ENCODE results near the gene CSTA. TPM values are rescaled to one million over a fixed set of nuclear protein-coding genes. Genes with fewer than 3 reads are reported as not detected.

Gene CSTA
- total RNA-seq, 1 experiment from 2014 or later, result 0.34 TPM

DNA sequence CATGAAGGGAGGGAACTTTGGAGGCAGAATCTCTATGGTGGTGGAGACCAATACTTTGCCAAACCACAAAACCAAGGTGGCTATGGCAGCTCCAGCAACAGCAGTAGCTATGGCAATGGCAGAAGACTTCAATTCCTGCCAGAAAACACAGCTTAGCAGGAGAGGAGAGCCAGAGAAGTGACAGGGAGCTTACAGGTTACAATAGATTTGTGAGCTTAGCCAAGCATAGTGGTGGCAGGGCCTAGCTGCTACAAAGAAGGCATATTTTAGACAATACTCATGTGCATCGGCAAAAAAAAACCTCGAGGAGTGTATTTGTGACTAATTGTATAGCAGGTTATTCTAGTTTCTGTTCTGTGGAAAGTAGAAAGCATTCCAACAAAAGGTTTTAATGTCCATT, 6.4 kb upstream of the CSTA start:
- no peak for DNase-seq (ENCODE audit: low read depth)

DNA sequence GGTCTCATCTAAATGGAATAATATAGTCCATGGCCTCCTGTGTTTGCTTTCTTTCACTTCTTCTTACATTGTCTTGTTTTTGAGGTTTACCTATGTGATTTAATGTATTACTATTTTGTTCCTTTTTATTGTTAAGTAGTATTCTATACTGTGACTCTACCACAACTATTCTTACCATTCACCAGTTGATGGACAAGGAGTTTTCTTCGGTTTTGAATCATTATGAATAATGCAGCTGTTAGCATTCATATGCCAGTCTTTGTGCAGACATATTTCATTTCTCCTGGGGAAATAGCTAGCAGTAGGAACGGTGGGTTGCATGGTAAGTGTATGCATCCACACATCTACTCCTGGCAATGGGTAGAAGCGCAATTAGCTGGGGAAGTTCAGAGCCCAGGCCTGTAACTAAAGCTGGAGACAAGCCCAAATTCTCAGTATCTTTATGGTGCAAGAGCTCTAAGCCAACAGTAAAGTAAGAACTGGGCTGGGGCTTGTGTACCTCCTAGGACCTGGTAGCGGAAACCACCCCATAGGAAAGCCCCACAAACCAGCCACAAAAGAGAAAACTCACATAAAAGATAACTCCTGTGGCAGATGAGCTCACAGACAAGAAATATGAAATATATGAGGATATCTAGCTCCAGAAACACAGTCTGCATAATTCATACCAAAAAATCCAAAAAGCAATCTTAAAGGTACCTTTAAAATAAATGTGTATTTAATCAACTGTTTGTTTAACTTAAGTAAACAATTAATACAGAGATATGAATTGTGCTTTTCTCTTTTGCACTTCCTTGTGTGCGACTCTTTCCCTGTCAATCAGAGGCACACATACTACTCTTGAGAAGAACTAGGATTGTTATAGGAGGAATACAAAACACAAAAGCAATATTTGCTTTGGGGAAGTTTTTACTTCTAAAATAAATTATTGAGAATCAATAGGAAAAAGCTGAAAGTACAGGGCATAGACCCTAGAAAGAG, 2.7 kb upstream of the CSTA start:
- no peak for DNase-seq (ENCODE audit: low read depth)

DNA sequence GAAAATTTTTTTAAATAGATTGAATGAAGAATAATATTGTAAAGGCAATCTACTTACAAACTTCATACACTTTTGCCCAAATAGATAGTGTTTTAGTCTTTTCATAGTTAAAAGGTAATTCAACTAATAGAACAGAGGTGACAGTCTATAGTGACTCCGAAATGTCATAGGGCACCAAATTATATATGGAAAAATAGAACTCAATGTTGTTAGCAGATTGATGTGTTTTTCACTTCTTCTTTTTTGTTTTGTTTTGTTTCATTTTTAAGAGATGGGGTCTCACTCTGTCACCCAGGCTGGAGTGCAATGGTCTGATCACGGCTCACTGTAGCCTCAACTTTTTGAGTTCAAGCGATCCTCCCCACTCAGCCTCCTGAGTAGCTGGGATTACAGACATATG, 721 bp downstream of the CSTA start:
- no peak for DNase-seq (ENCODE audit: low read depth)

DNA sequence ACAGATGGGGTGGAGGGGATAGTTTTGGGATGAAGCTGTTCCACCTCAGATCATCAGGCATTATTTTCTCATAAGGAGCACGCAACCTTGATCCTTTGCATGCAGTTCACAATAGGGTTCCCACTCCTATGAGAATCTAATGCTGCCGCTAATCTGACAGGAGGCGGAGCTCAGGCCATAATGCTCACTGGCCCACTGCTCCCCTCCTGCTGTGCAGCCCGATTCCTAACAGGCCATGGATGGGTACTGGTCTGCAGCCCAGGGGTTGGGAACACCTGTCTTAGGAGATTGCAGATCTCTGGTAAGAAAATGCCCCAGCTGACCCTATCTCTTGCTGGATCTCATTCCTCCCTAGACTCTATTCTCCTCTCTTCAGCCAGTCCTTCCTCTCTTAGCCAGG, 6.8 kb downstream of the CSTA start:
- DNase-seq (ENCODE audit: low read depth), result no peak

DNA sequence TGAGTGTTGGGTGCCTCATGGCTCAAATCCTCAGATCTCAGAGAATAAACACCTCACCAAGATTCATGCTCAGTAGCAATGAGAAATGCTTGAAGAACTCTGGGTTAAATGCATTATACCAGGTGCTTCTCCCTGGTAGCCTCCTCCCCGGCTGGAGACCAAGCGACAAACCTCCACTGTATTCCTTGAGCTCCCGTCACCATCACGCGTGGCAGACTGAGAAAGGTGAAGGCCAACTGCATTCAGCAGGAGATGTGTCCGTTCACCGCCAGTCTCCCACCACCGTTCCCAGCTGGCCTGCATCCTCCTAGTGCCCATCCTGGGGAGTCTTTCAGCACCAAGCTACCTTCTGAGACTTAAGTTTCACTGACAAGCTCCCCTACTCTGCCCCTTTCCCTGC, 7.5 kb downstream of the CSTA start:
- DNase-seq (ENCODE audit: low read depth), result no peak

DNA sequence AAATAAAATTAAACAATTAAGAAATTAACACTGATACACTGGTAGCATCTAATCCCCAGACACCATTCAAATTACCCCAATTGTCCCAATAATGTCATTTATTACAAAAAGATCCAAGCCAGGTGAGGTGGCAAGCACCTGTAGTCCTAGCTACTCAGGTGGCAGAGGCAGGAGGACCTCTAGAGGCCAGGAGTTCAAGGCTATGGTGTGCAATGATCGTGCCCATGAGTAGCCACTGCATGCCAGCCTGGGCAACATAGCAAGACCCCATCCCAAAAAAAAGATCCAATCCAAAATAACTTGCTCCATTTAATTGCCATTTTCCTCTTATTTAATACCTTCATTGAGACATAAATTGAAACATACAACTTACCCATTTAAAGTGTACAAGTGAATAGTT, 17.8 kb downstream of the CSTA start:
- no peak for DNase-seq (ENCODE audit: low read depth)

DNA sequence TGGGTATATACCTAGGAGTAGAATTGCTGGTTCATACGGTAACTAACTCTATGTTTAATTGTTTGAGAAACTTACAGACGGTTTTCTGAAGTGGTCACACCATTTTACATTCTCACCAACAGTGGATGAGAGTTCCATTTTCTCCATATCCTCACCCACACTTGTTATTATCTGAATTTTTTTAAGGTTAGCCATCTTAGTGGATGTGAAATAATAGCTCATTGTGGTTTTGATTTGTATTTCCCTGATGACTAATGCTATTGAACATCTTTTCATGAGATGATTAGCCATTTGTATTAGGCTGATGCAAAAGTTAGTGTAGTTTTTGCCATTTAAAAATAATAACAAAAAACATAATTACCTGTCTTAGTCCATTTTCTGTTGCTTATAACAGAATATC, 18.6 kb downstream of the CSTA start:
- peak; percentile 66 for DNase-seq (ENCODE audit: low read depth)

DNA sequence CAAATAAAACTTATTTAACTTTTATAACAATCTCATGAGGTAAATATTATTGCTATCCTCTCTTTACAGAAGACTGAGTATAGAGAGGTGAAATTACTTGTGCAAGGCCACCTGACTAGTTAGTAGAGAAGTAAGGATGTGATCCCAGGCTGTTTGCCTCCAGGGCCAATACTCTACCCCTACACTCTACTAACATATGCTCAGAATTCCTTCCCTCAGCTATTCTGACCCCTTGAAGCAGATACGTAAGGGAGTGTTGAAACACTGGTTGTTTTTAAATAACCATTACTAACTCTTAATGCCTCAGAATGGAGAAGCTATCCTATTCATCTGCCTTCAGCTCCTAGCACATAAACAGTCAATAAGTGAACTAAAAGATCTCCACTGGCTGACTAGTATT, 24.1 kb downstream of the CSTA start:
- DNase-seq (ENCODE audit: low read depth), result no peak

DNA sequence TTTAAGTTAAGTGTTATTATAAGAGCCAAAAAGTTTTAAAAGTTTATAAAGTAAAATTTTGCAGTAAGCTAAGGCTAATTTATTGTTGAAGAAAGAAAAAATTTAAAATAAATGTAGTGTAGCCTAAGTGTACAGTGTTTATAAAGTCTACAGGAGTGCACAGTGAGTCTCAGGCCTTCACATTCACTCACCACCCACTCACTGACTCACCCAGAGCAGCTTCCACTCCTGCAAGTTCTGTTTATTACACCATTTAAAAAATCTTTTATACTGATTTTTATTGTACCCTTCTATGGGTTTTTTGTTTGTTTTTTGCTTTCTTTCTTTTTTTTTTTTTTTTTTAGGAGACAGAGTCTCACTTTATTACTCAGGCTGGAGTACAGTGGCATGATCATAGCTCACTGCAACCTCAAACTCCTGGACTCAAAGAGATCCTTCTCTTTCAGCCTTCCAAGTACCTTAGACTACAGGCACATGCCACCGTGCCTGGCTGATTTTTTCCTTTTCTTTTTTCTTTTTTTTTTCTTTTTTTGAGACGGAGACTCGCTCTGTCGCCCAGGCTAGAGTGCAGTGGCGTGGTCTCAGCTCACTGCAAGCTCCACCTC, 25.9 kb downstream of the CSTA start:
- DNase-seq (ENCODE audit: low read depth), result no peak

DNA sequence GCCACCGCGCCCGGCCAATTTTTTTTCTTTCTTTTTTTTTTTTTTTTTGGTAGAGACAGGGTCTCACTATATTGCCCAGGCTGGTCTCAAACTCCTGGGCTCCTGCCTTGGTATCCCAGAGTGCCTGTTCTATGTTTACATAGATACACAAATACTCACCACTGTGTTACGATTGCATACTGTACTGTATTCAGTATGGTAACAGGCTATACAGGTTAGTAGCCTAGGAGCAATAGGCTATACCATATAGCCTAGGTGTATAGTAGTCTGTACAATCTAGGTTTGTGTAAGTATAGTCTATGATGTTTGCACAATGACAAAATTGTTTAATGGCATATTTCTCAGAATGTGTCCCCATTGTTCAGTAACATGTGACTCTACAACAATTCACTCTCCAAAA, 26.6 kb downstream of the CSTA start:
- DNase-seq (ENCODE audit: low read depth), result no peak

DNA sequence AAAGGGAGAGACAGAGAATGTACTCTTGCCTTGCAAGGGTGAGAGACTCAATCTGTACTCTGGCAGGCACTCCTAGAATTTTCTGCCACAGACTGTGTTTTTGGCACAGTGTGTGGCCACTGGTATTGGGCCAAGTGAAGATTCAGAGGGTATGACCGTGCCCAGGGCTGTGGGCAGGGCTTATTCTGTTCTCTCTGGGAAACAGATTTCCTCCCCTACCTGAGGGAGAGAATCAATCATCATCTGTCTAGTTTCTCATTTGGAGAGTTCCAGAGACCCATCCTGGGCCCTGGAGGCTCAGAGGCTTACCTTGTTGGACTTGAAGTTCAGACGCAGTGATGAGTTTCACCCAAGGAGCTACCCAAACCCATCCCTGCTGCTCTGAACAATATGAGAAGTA, 28.2 kb downstream of the CSTA start:
- no peak for DNase-seq (ENCODE audit: low read depth)

DNA sequence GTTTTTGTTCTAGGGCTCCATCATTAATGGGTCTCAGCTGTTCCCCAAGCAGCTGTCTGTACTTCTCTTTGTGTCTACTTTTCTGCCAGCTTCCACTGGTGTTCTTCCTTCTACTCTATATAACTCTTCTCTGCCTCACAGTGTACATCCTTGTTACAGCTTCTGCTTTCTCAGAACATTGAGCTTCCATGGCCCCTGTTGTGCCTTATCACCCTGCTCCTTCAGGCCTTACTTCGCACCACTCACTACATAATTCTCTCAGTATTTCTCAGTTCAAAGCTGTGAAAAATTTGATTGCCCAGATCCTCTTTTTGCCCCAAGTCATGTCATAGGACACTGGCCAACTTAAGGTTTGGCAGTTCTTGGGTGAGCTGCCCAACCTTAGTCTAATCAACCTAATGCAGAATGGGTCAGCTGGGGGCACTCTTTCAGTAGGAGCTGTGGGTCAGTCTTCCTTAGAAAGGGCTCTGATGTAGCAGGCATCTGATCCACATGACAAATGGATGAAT, 28.9 kb downstream of the CSTA start:
- no peak for DNase-seq (ENCODE audit: low read depth)

DNA sequence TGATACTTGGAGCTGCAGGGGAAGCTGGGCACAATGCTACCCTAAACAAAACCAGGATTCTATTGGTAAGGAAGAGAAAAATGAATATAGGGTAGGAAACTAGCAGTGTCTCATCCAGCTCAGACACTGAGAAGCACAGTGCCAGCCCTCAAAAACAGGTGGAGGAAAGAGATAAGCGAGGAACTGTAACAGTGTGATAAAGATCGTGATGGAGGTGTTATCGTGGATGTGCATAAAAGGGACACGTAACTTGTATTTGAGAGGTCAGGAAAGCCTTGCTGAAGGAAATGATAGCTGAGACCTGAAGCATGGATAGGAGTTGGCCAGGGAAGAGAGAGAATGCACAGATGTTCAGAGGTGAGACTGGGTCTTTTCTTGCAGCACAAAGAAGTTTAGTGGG, 30.6 kb downstream of the CSTA start:
- no peak for DNase-seq (ENCODE audit: low read depth)

DNA sequence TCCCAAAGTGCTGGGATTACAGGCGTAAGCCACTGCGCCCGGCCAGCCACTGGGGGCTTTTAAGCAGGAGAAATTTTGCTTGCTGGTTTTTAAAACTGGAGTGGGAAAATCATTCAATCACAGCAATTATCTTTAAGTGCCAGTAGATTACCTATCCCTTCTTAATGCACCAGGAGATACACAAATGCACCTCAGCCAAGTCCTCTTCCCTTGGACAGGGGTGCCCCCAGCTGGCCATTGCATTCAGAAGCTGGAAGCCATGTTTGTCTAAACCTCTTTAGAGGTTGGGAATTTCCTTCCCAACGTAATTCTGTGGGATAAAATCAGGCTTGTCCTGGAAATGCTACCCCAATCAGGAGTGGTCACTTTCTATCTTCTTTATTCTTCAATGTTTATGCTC, 31.4 kb downstream of the CSTA start:
- DNase-seq (ENCODE audit: low read depth), result peak; percentile 47

DNA sequence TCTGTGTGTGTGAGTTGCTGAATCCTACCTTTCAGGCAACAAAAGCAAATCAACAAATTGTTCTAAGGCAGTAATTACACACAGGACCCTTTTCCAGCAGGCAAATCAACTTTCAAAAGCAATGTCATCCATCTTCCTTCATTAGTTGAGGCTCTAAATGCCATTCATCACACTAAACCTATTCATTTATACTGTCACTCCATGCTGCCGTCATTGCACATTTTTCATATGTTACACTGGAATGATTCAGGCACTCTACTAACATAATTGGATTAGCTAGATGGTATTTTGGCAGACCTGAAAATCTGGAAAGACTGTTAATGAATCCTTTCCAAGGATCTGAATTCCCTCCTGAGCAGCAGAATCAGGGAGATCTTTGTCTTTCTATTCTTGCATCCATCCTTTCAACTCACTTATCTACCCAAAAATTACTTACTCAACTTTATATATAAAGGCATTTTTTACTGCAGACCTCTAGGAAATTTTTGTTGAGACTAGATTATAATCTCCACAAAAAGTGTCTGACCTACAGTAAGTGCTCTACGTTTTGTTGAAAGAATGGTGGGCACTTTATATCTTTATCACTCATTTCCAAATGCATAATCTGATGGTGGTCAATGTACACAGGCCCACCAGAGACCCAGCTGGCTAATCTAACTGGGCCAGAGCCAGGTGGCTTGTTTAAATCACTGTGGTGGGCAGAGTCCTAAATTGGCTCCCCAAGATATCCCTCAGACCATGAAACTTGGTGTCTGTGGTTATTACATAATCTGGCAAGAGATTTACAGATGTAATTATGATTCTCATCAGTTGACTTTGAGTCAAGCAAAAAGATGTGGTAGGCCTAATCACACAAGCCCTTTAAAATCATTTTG, 33.0 kb downstream of the CSTA start:
- DNase-seq (ENCODE audit: low read depth), result no peak

DNA sequence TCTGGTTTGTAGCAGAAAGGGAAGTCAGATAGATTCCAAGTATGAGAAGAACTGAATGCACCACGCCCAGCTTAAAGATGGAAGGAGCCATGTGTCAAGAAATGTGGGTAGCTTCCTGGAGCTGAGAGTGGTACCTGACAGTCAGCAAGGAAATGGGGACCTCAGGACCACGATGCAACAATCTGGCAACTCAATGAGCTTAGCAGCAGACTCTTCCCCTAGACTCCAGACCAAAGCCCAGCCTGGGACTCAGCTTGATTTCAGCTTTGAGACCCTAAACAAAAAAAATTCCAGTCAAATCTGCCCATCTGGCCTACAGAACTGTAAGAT, 33.6 kb downstream of the CSTA start:
- no peak for DNase-seq (ENCODE audit: low read depth)

DNA sequence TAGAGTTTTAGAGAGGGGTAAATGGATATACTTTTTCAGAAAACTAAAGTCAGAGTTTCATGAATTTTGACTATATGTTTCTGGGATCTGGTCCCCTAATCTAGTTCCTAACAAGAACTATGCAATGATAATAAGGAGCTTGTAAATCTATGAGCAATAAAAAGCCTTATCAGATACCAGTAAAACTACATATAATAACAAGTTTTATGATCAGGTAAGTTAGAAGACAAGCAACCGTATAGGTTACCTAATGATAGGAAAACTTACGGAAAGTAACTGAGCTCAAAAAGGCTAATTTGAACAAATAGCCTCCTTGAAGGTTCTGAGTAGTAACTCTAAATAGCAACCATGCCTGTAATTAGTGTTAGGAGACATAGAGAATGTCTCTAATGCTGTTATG, 37.0 kb downstream of the CSTA start:
- no peak for DNase-seq (ENCODE audit: low read depth)

DNA sequence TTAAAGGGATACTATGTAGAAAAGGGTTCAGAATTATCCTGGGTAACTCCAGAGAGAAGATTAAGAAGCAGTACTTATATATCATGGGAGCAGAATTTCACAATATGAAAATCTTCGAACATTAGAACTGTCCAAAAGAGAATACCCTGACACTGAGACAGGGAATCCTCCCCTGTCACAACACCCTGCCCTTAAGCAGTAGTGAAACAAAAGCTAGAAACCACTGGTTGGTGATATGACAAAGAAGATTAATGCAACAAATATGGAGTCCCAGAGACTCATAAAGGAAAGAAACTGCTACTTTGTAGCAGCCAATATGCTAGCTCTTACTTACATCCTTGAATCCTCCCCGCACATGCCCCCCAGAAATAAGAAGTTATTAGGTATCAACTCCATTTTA, 39.4 kb downstream of the CSTA start:
- DNase-seq (ENCODE audit: low read depth), result no peak

DNA sequence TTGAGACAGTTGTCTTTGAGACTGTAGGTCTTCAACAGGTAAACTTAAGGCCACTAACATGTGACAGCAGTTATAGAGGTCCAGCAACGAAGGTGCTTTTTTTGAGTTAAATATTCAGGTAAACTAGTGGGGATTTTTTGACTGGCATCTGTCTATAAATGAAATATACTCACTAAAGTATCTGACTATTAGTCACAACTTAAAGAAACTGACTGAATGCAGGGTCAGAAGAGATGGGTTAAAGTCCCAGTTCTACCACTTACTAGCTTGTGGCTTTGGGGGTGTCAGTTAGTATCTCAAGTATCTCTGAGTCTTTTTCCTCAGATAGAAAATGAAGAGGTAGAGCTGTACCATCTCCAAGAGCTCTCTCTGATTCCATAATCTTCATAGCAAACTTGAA, 40.0 kb downstream of the CSTA start:
- DNase-seq (ENCODE audit: low read depth), result no peak

DNA sequence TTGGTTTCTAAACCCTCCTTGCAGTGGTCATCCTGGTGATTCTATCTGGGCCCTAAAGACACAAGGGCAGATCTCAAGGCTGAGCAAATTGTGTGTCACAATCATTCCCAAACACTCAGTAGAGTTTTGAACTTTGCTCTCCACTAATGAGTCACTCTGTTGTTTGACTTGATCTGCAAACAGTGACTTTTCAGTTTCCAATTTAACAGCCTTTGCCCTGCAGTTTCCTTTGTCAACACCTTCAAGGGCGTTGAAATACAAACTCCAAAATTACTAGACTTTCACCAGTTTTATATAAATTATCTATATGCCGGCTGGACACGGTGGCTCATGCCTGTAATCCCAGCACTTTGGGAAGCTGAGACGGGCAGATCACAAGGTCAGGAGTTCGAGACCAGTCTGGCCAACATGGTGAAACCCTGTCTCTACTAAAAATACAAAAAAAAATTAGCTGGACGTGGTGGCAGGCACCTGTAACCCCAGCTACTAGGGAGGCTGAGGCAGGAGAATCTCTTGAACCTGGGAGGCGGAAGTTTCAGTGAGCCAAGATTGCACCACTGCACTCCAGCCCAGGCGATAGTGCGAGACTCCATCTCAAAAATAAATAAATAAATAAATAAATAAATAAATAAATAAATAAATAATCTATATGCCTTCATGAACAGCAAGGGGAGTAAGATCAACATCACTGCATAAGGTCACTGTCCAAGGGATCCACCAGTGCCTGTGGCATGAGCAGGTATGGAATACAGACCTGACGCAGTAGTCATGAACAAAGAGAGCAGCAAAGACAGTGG, 40.7 kb downstream of the CSTA start:
- peak; percentile 76 for DNase-seq (ENCODE audit: low read depth)

DNA sequence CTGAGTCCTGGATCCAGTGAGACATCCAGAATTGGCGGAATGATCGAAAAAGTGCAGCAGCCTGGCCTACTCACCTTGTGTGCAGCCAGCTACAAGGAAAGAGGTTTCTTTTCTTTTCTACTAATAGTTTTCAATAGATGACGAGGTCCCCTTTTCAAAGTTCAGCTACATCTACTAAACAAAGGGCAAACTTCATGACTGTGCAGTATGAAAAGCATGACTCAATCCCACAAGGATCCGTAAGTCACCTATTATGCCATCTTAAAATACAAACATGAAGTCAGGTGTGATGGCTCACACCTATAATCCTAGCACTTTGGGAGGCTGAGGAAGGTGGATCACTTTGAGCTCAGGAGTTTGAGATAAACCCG, 41.3 kb downstream of the CSTA start:
- no peak for DNase-seq (ENCODE audit: low read depth)

Data from HT1080 (cell line).